Left cardiac atrium (tissue), 4 donors: ENCODE data around the gene CCP110. TPM values are rescaled to one million over a fixed set of nuclear protein-coding genes. Genes with fewer than 3 reads are reported as not detected.

Source experiments
- ATAC-seq, 2 donors: fragments of 200-7000 bp; cut with Tn5 transposase; one replicate each; pipeline ENCODE4 v1.9.1; 2020; ENCODE audit warnings: mild to moderate bottlenecking in 2 of 2, moderate library complexity in 2 of 2
- DNase-seq: peaks from one replicate; pipeline ENCODE4 v3.0.0-alpha.2; 2020
- intact Hi-C, 2 donors: fragments of 100-400 bp; cut with DNase I; formaldehyde crosslinking; loops; one replicate each; pipeline versions ENCODE4 v1.14.1 to v1.15.1; 2022 to 2023
- long read RNA-seq: library from polyadenylated mRNA; unstranded; transcript quantifications from one replicate; pipeline ENCODE4 v2.0.0, GENCODE V29; 2021
- total RNA-seq, 2 donors: library from RNA; stranded (reverse); fragmentation: NEBNext Ultra II Directional; extraction: Animal tissue kit (Norgen Biotek cat#: 25700); gene quantifications; one replicate each; pipeline ENCODE4 v1.2.1, GENCODE V29; 2021
- donor health status: DM: no; HTN: yes; CAD: no.
- donor health status: DM: no; HTN: yes; CAD: no; lungs with severe emphysema.
- donor health status: DM: yes; HTN: yes; CAD: no.
- donor health status: Dilated cardiomyopathy.

The CCP110 gene, protein sequence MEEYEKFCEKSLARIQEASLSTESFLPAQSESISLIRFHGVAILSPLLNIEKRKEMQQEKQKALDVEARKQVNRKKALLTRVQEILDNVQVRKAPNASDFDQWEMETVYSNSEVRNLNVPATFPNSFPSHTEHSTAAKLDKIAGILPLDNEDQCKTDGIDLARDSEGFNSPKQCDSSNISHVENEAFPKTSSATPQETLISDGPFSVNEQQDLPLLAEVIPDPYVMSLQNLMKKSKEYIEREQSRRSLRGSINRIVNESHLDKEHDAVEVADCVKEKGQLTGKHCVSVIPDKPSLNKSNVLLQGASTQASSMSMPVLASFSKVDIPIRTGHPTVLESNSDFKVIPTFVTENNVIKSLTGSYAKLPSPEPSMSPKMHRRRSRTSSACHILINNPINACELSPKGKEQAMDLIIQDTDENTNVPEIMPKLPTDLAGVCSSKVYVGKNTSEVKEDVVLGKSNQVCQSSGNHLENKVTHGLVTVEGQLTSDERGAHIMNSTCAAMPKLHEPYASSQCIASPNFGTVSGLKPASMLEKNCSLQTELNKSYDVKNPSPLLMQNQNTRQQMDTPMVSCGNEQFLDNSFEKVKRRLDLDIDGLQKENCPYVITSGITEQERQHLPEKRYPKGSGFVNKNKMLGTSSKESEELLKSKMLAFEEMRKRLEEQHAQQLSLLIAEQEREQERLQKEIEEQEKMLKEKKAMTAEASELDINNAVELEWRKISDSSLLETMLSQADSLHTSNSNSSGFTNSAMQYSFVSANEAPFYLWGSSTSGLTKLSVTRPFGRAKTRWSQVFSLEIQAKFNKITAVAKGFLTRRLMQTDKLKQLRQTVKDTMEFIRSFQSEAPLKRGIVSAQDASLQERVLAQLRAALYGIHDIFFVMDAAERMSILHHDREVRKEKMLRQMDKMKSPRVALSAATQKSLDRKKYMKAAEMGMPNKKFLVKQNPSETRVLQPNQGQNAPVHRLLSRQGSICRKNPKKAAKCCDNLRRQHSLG
- total RNA-seq = 1 to 10 TPM; 7.9 to 9.3 TPM
- long read RNA-seq, full-length matches to known transcripts = 1 of 7 reads
- long read RNA-seq, partial matches to known transcripts = 5 of 7 reads
- long read RNA-seq, other reads (novel, unspliced or antisense) = 1 of 7 reads

GRCh38 chr16:19523559-19524355 lies at the start of gene CCP110:
TSS of gene CCP110 (plus strand) at chr16:19523942. CDS start at chr16:19527882, 3,940 bp downstream.
- DNase-seq = peak; percentile 98
- peak; percentile 92 to 93 for ATAC-seq
- intact Hi-C loops = no loop called here

- intact Hi-C loops = no loop called here
- DNase-seq (no peak), ATAC-seq (no peak)
These were observed 49.1 kb upstream of the CCP110 start for GRCh38 chr16:19474617-19475016.

- DNase-seq (no peak), ATAC-seq (no peak)
- intact Hi-C loops = no loop called here
These were observed 45.2 kb upstream of the CCP110 start for GRCh38 chr16:19478505-19478904.

GRCh38 chr16:19479302-19479721 lies 44.4 kb upstream of the CCP110 start:
- DNase-seq (no peak), ATAC-seq (no peak)
- intact Hi-C loops = no loop called here

DNA sequence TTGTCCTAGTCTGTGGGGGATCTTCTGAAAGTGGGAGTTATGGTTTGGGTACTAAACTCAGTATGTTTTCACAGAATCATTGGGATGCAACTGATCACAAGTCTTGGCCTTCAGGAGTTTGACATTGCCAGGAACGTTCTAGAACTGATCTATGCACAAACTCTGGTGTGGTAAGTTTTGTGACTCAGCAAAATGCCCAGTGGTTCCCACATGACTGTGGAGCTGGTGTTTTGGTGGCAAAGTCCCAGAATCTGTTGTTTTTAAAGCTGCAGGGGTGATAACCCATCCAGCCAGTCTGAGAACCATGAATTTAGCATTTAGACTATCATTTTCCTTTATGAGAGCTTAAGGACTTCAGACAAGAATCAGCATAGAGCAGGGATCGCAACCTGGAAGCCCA lies 42.4 kb upstream of the CCP110 start:
- intact Hi-C loops = no loop called here
- DNase-seq (no peak), ATAC-seq (no peak)

- ATAC-seq (no peak), DNase-seq (no peak)
- intact Hi-C loops = no loop called here
These were observed 42.0 kb upstream of the CCP110 start for GRCh38 chr16:19481769-19482168.

GRCh38 chr16:19482291-19482690 lies 41.5 kb upstream of the CCP110 start:
- DNase-seq = no peak
- ATAC-seq = no peak
- intact Hi-C loops = no loop called here

DNA sequence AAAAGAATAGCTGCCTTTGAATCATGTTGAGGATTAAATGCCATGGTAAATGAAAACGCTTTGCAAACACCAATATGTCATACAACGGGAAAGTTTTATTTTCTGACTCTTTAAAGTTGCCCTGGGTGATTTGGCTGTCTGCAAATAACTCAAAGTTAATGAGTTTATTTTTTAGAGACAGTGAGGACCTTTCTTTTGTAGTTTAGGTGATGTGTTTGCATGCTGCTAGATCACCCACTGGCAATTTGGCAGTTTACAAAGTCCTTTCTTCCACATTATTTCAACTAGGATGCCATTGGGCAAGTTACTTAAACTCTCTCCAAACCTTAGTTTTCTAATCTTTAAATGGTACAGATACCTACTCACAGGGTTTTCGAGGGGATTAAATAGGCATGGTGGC lies 39.6 kb upstream of the CCP110 start:
- DNase-seq = no peak
- intact Hi-C loops = no loop called here
- no peak for ATAC-seq

- no peak for ATAC-seq
- intact Hi-C loops = no loop called here
- DNase-seq = no peak
These were observed 38.1 kb upstream of the CCP110 start for GRCh38 chr16:19485611-19486010.

DNA sequence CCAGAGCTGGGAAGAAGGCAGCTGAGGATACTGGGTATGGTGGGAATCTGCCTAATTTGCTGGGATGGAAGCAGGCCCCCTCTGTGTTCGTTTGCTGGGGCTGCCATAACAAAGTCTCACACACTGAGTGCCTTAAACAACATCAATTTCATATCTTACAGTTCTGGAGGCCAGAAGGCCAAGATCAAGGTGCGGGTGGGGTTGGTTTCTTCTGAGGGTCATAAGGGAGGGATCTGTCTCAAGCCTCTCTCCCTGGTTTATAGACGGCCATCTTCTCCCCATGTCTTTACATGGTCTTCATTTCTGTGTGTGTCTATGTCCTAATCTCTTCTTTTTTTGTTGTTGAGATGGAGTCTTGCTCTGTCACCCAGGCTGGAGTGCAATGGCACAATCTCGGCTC lies 37.7 kb upstream of the CCP110 start:
- DNase-seq = no peak
- intact Hi-C loops = no loop called here
- no peak for ATAC-seq

- intact Hi-C loops = no loop called here
- ATAC-seq (no peak), DNase-seq (no peak)
These were observed 36.9 kb upstream of the CCP110 start for GRCh38 chr16:19486750-19487325.

GRCh38 chr16:19488213-19488640 lies 35.5 kb upstream of the CCP110 start:
- DNase-seq (peak; percentile 24), ATAC-seq (peak; percentile 19 to 68)
- intact Hi-C loops = no loop called here

DNA sequence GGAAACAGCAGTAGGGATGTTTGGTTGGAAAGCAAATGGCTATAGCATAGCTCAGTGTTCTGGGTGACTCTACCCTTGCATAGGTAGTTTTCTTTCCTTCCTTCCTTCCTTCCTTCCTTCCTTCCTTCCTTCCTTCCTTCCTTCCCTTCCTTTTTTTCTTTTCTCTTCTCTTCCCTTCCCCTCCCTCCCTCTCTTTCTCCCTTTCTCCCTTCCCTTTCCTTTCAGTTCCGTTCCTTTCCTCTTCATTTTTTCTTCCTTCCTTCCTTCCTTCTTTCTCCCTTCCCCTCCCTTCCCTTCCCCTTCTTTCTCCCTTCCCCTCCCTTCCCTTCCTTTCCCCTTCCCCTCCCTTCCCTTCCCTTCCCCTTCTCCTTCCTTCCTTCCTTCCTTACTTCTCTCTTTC lies 33.1 kb upstream of the CCP110 start:
- intact Hi-C loops = no loop called here
- no peak for DNase-seq
- ATAC-seq = no peak

DNA sequence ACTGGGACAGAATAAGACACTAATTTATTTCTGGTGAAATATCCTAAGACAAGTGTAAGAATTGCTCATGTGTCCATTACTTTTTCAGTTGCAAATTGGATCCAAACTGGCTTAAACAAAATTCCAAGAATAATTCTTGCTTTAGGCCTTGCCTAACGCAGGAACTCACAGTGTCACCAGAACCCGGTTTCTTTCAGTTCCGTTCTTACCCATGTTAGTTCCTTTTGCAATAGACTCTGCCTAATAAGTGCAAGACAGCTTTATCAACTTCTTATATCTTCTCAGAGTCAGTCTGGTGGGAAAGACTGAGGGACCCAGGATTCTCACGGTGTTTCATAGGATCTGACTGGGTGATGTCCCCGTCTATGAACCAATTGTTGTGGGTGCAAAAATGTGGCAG lies 26.6 kb upstream of the CCP110 start:
- no peak for ATAC-seq
- DNase-seq = no peak
- intact Hi-C loops = no loop called here

DNA sequence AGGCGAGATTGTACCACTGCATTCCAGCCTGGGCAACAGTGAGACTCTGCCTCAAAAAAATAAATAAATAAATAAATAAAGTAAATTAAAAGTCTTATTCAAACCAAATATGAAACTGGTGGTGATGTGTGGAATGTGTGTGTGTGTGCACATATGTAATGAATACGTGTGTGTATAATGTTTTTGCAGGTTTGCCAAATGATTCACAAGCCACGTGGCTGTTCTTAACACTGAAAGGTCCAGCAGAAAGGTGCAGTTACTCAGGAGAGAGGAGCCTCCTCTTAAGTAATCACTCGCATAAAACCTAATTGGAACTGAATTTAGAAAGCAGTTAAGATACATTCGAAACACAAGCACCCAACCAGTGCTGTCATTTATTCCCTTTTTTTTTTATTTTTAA lies 24.7 kb upstream of the CCP110 start:
- intact Hi-C loops = no loop called here
- DNase-seq (no peak), ATAC-seq (peak in 1 of 2 donors; percentile 31)

DNA sequence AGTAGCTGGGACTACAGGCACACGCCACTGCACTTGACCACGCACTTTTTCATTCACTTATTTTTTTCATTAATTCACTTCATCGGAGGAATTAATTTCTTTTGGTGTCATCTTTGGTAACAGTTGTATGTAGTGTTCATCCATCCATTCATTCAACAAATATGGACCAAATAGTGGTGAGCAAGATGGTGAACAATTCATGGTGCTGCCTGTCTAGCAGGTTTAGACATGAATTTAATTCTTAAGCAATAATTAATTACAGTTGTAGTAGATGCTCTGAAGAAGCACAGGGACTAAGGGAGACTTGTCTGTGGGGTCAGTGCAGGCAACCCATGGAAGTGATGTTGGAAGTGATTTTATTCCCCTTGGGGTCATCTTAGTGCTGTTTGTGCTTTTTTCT lies 24.3 kb upstream of the CCP110 start:
- no peak for DNase-seq
- ATAC-seq = no peak
- intact Hi-C loops = no loop called here

GRCh38 chr16:19502395-19503131 lies 21.2 kb upstream of the CCP110 start:
- peak; percentile 78 for DNase-seq
- intact Hi-C loops = loop anchor here in 1 of 2 donors (5.0 kb wide), 1 partner anchor 415 kb away; no protein-coding TSS in a partner anchor
- ATAC-seq = peak; percentile 64 to 77
